RWPE1 (cell line): ENCODE measurements around the gene CAD.

Experiments used
- CTCF ChIA-PET: fragments of 350-600 bp; sonication (Branson Sonifier 250); formaldehyde crosslinking; extraction: SDS; loops from one replicate; lab custom pipeline; 2021; lab: Yijun Ruan, JAX
- POLR2A ChIA-PET: fragments of 400-600 bp; formaldehyde crosslinking; extraction: SDS; loops from one replicate; lab custom pipeline; 2020; ENCODE audit warnings: antibody characterized with exemption; ENCODE audit not compliant: low non-redundant PET; lab: Yijun Ruan, JAX
- DNase-seq: peaks from one replicate; pipeline ENCODE4 v3.0.0; 2012; ENCODE audit warnings: low spot score
- H3K27ac ChIP-seq: fragments of 450-650 bp; 2 replicates; pipeline ENCODE4 v1.5.1; 2017
- CTCF ChIP-seq: fragments of 450-650 bp; conservative IDR thresholded peaks from 2 replicates; pipeline ENCODE4 v1.5.1; 2017; ENCODE audit warnings: low read depth, mild to moderate bottlenecking

CAD gene

GRCh38 chr2:27291865-27292264 is 74.7 kb downstream of the CAD start:
- no peak for TF ChIP-seq CTCF
- no peak overlapping the region for H3K27ac ChIP-seq
- no peak for DNase-seq
- ChIA-PET POLR2A (no interaction called here), CTCF (interaction anchor here (0.6 to 2.3 kb wide), 4 partner anchors 11 to 840 kb away, joined by 3 to 12 read pairs (median 7); no protein-coding TSS in a partner anchor)
